HG02759 (cell line): ENCODE measurements around the gene ACER3.
"Not testable (repeated sequence)": the region's sequence is repeated elsewhere in the genome, so short reads cannot be mapped to it uniquely, and the experiment has no call there.

ENCODE experiments used
- ATAC-seq: cut with Tn5 transposase; IDR thresholded peaks from one replicate; pipeline ENCODE4 v1.9.1; 2021; ENCODE audit warnings: mild to moderate bottlenecking, moderate library complexity; ENCODE audit not compliant: unreplicated experiment

Gene ACER3

GRCh38 chr11:76872959-76873827, 12.5 kb downstream of the ACER3 start:
- ATAC-seq, result no peak

GRCh38 chr11:76878014-76878413, 17.3 kb downstream of the ACER3 start:
- no peak for ATAC-seq

GRCh38 chr11:76880314-76880713, 19.6 kb downstream of the ACER3 start:
- no peak for ATAC-seq

- ATAC-seq, result no peak
Observed at GRCh38 chr11:76880956-76881355, 20.2 kb downstream of the ACER3 start.

GRCh38 chr11:76885390-76886097, 24.8 kb downstream of the ACER3 start:
- ATAC-seq, result no peak

- no peak for ATAC-seq
Observed at GRCh38 chr11:76888989-76889388, 28.3 kb downstream of the ACER3 start.

- ATAC-seq, result no peak
Observed at GRCh38 chr11:76889411-76889975, 28.8 kb downstream of the ACER3 start.

- ATAC-seq, result no peak
Observed at GRCh38 chr11:76890329-76890728, 29.6 kb downstream of the ACER3 start.

GRCh38 chr11:76891285-76891684, 30.6 kb downstream of the ACER3 start:
- ATAC-seq, result no peak

GRCh38 chr11:76891793-76892192, 31.1 kb downstream of the ACER3 start:
- no peak for ATAC-seq

- no peak for ATAC-seq
Observed at GRCh38 chr11:76892306-76892705, 31.6 kb downstream of the ACER3 start.

- no peak for ATAC-seq
Observed at GRCh38 chr11:76897233-76897632, 36.5 kb downstream of the ACER3 start.

GRCh38 chr11:76901144-76901543, 40.4 kb downstream of the ACER3 start:
- no peak for ATAC-seq

GRCh38 chr11:76901622-76902021, 40.9 kb downstream of the ACER3 start:
- not testable (repeated sequence) for ATAC-seq

- no peak for ATAC-seq
Observed at GRCh38 chr11:76902121-76903014, 41.6 kb downstream of the ACER3 start.

- no peak for ATAC-seq
Observed at GRCh38 chr11:76903325-76903724, 42.6 kb downstream of the ACER3 start.

- no peak for ATAC-seq
Observed at GRCh38 chr11:76910620-76911414, 50.1 kb downstream of the ACER3 start.

GRCh38 chr11:76911415-76911808, 50.7 kb downstream of the ACER3 start:
- no peak for ATAC-seq

GRCh38 chr11:76916712-76917111, 56.0 kb downstream of the ACER3 start:
- no peak for ATAC-seq

- no peak for ATAC-seq
Observed at GRCh38 chr11:76918941-76919386, 58.2 kb downstream of the ACER3 start.
